Measurements from ENCODE around the gene TNNT2. TPM values are rescaled to one million over a fixed set of nuclear protein-coding genes. Genes with fewer than 3 reads are reported as not detected.

The TNNT2 gene
- total RNA-seq, 1 donor from 2014 or later, result 89.2 TPM

- Histone ChIP-seq H3K27ac (ENCODE audit: low read depth, low read length) (peak overlapping the region; percentile 58), H3K4me1 (ENCODE audit: control insufficient read depth in 3 of 3, insufficient read depth in 3 of 3, low read length in 3 of 3) (peaks cover 7 to 30% (median 26%) of the 10 kb centered on the region in 3 donors), H3K4me3 (ENCODE audit: low read length in 3 of 3) (no peak overlapping the region), H3K27me3 (ENCODE audit: control insufficient read depth in 3 of 3, insufficient read depth in 3 of 3, low read length in 3 of 3) (no peaks in the 10 kb centered on the region), H3K36me3 (ENCODE audit: control insufficient read depth in 3 of 3, insufficient read depth in 3 of 3, low read length in 3 of 3) (peaks cover 0 to 2% (median 0%) of the 10 kb centered on the region in 3 donors), H3K9ac (ENCODE audit: low read depth in 1 of 3, low read length in 3 of 3) (peak overlapping the region in 1 of 3 donors; percentile 33), H3K9me3 (ENCODE audit: control insufficient read depth in 3 of 3, low read length in 3 of 3) (no peaks in the 10 kb centered on the region)
Measured at GRCh38 chr1:201384406-201384782, 6.9 kb upstream of the TNNT2 start.

GRCh38 chr1:201383647-201384405 is 6.3 kb upstream of the TNNT2 start:
- H3K9ac ChIP-seq (ENCODE audit: low read depth in 1 of 3, low read length in 3 of 3), result peak overlapping the region in 1 of 3 donors; percentile 45
- H3K9me3 ChIP-seq (ENCODE audit: control insufficient read depth in 3 of 3, low read length in 3 of 3), result no peaks in the 10 kb centered on the region
- H3K36me3 ChIP-seq (ENCODE audit: control insufficient read depth in 3 of 3, insufficient read depth in 3 of 3, low read length in 3 of 3), result peaks cover 0 to under 1% (median 0%) of the 10 kb centered on the region in 3 donors
- peaks cover 7 to 30% (median 26%) of the 10 kb centered on the region in 3 donors for H3K4me1 ChIP-seq (ENCODE audit: control insufficient read depth in 3 of 3, insufficient read depth in 3 of 3, low read length in 3 of 3)
- peak overlapping the region in 1 of 3 donors; percentile 13 for H3K4me3 ChIP-seq (ENCODE audit: low read length in 3 of 3)
- peak overlapping the region; percentile 58 for H3K27ac ChIP-seq (ENCODE audit: low read depth, low read length)
- no peaks in the 10 kb centered on the region for H3K27me3 ChIP-seq (ENCODE audit: control insufficient read depth in 3 of 3, insufficient read depth in 3 of 3, low read length in 3 of 3)

- peaks cover 0 to 2% (median 0%) of the 10 kb centered on the region in 3 donors for H3K27me3 ChIP-seq (ENCODE audit: control insufficient read depth in 3 of 3, insufficient read depth in 3 of 3, low read length in 3 of 3)
- H3K9ac ChIP-seq (ENCODE audit: low read depth in 1 of 3, low read length in 3 of 3), result no peak overlapping the region
- H3K9me3 ChIP-seq (ENCODE audit: control insufficient read depth in 3 of 3, low read length in 3 of 3), result no peaks in the 10 kb centered on the region
- peaks cover 8 to 30% (median 28%) of the 10 kb centered on the region in 3 donors for H3K4me1 ChIP-seq (ENCODE audit: control insufficient read depth in 3 of 3, insufficient read depth in 3 of 3, low read length in 3 of 3)
- no peak overlapping the region for H3K4me3 ChIP-seq (ENCODE audit: low read length in 3 of 3)
- H3K36me3 ChIP-seq (ENCODE audit: control insufficient read depth in 3 of 3, insufficient read depth in 3 of 3, low read length in 3 of 3), result no peaks in the 10 kb centered on the region
- H3K27ac ChIP-seq (ENCODE audit: low read depth, low read length), result no peak overlapping the region
Measured at GRCh38 chr1:201381130-201381529, 3.6 kb upstream of the TNNT2 start.

GRCh38 chr1:201379733-201380242 is 2.3 kb upstream of the TNNT2 start:
- no peak overlapping the region for H3K9ac ChIP-seq (ENCODE audit: low read depth in 1 of 3, low read length in 3 of 3)
- H3K4me3 ChIP-seq (ENCODE audit: low read length in 3 of 3), result no peak overlapping the region
- H3K27me3 ChIP-seq (ENCODE audit: control insufficient read depth in 3 of 3, insufficient read depth in 3 of 3, low read length in 3 of 3), result peaks cover 0 to 6% (median 0%) of the 10 kb centered on the region in 3 donors
- no peak overlapping the region for H3K27ac ChIP-seq (ENCODE audit: low read depth, low read length)
- H3K9me3 ChIP-seq (ENCODE audit: control insufficient read depth in 3 of 3, low read length in 3 of 3), result no peaks in the 10 kb centered on the region
- H3K4me1 ChIP-seq (ENCODE audit: control insufficient read depth in 3 of 3, insufficient read depth in 3 of 3, low read length in 3 of 3), result peaks cover 11 to 31% (median 25%) of the 10 kb centered on the region in 3 donors
- H3K36me3 ChIP-seq (ENCODE audit: control insufficient read depth in 3 of 3, insufficient read depth in 3 of 3, low read length in 3 of 3), result no peaks in the 10 kb centered on the region

GRCh38 chr1:201378804-201379203 is 1.3 kb upstream of the TNNT2 start:
- no peaks in the 10 kb centered on the region for H3K9me3 ChIP-seq (ENCODE audit: control insufficient read depth in 3 of 3, low read length in 3 of 3)
- peaks cover 3 to 27% (median 15%) of the 10 kb centered on the region in 3 donors for H3K4me1 ChIP-seq (ENCODE audit: control insufficient read depth in 3 of 3, insufficient read depth in 3 of 3, low read length in 3 of 3)
- no peaks in the 10 kb centered on the region for H3K36me3 ChIP-seq (ENCODE audit: control insufficient read depth in 3 of 3, insufficient read depth in 3 of 3, low read length in 3 of 3)
- no peak overlapping the region for H3K27ac ChIP-seq (ENCODE audit: low read depth, low read length)
- no peak overlapping the region for H3K9ac ChIP-seq (ENCODE audit: low read depth in 1 of 3, low read length in 3 of 3)
- no peak overlapping the region for H3K4me3 ChIP-seq (ENCODE audit: low read length in 3 of 3)
- H3K27me3 ChIP-seq (ENCODE audit: control insufficient read depth in 3 of 3, insufficient read depth in 3 of 3, low read length in 3 of 3), result peaks cover 0 to 6% (median 0%) of the 10 kb centered on the region in 3 donors

- H3K9me3 ChIP-seq (ENCODE audit: control insufficient read depth in 3 of 3, low read length in 3 of 3), result no peaks in the 10 kb centered on the region
- no peak overlapping the region for H3K9ac ChIP-seq (ENCODE audit: low read depth in 1 of 3, low read length in 3 of 3)
- peaks cover 3 to 21% (median 5%) of the 10 kb centered on the region in 3 donors for H3K4me1 ChIP-seq (ENCODE audit: control insufficient read depth in 3 of 3, insufficient read depth in 3 of 3, low read length in 3 of 3)
- H3K27ac ChIP-seq (ENCODE audit: low read depth, low read length), result no peak overlapping the region
- peaks cover 0 to 6% (median 0%) of the 10 kb centered on the region in 3 donors for H3K27me3 ChIP-seq (ENCODE audit: control insufficient read depth in 3 of 3, insufficient read depth in 3 of 3, low read length in 3 of 3)
- no peaks in the 10 kb centered on the region for H3K36me3 ChIP-seq (ENCODE audit: control insufficient read depth in 3 of 3, insufficient read depth in 3 of 3, low read length in 3 of 3)
- no peak overlapping the region for H3K4me3 ChIP-seq (ENCODE audit: low read length in 3 of 3)
Measured at GRCh38 chr1:201376464-201377374, 761 bp downstream of the TNNT2 start.

GRCh38 chr1:201376107-201376463 is 1.4 kb downstream of the TNNT2 start:
- peaks cover 3 to 21% (median 5%) of the 10 kb centered on the region in 3 donors for H3K4me1 ChIP-seq (ENCODE audit: control insufficient read depth in 3 of 3, insufficient read depth in 3 of 3, low read length in 3 of 3)
- no peak overlapping the region for H3K27ac ChIP-seq (ENCODE audit: low read depth, low read length)
- no peak overlapping the region for H3K9ac ChIP-seq (ENCODE audit: low read depth in 1 of 3, low read length in 3 of 3)
- no peak overlapping the region for H3K4me3 ChIP-seq (ENCODE audit: low read length in 3 of 3)
- H3K9me3 ChIP-seq (ENCODE audit: control insufficient read depth in 3 of 3, low read length in 3 of 3), result no peaks in the 10 kb centered on the region
- H3K27me3 ChIP-seq (ENCODE audit: control insufficient read depth in 3 of 3, insufficient read depth in 3 of 3, low read length in 3 of 3), result peaks cover 0 to 6% (median 0%) of the 10 kb centered on the region in 3 donors
- no peaks in the 10 kb centered on the region for H3K36me3 ChIP-seq (ENCODE audit: control insufficient read depth in 3 of 3, insufficient read depth in 3 of 3, low read length in 3 of 3)

- Histone ChIP-seq H3K27me3 (ENCODE audit: control insufficient read depth in 3 of 3, insufficient read depth in 3 of 3, low read length in 3 of 3) (peaks cover 0 to 6% (median 0%) of the 10 kb centered on the region in 3 donors), H3K36me3 (ENCODE audit: control insufficient read depth in 3 of 3, insufficient read depth in 3 of 3, low read length in 3 of 3) (no peaks in the 10 kb centered on the region), H3K9me3 (ENCODE audit: control insufficient read depth in 3 of 3, low read length in 3 of 3) (no peaks in the 10 kb centered on the region), H3K4me3 (ENCODE audit: low read length in 3 of 3) (no peak overlapping the region), H3K27ac (ENCODE audit: low read depth, low read length) (no peak overlapping the region), H3K9ac (ENCODE audit: low read depth in 1 of 3, low read length in 3 of 3) (no peak overlapping the region), H3K4me1 (ENCODE audit: control insufficient read depth in 3 of 3, insufficient read depth in 3 of 3, low read length in 3 of 3) (peaks cover 3 to 21% (median 5%) of the 10 kb centered on the region in 3 donors)
Measured at GRCh38 chr1:201375169-201375568, 2.3 kb downstream of the TNNT2 start.

GRCh38 chr1:201374364-201374763 is 3.1 kb downstream of the TNNT2 start:
- H3K27ac ChIP-seq (ENCODE audit: low read depth, low read length), result no peak overlapping the region
- H3K36me3 ChIP-seq (ENCODE audit: control insufficient read depth in 3 of 3, insufficient read depth in 3 of 3, low read length in 3 of 3), result no peaks in the 10 kb centered on the region
- no peaks in the 10 kb centered on the region for H3K9me3 ChIP-seq (ENCODE audit: control insufficient read depth in 3 of 3, low read length in 3 of 3)
- peaks cover 3 to 21% (median 5%) of the 10 kb centered on the region in 3 donors for H3K4me1 ChIP-seq (ENCODE audit: control insufficient read depth in 3 of 3, insufficient read depth in 3 of 3, low read length in 3 of 3)
- H3K9ac ChIP-seq (ENCODE audit: low read depth in 1 of 3, low read length in 3 of 3), result no peak overlapping the region
- H3K4me3 ChIP-seq (ENCODE audit: low read length in 3 of 3), result no peak overlapping the region
- H3K27me3 ChIP-seq (ENCODE audit: control insufficient read depth in 3 of 3, insufficient read depth in 3 of 3, low read length in 3 of 3), result peaks cover 0 to 7% (median 0%) of the 10 kb centered on the region in 3 donors
